Kidney (tissue), 14 donors: ENCODE measurements around the gene LCE1D. TPM values are rescaled to one million over a fixed set of nuclear protein-coding genes. Genes with fewer than 3 reads are reported as not detected.

Source experiments
- DNase-seq, 5 donors: peaks; one replicate each; pipeline ENCODE4 v3.0.0-alpha.2; 2013 to 2020
- FAIRE-seq: peaks from 2 replicates; lab custom pipeline; 2012; peaks lifted over from hg19 to GRCh38; lab: Jason Lieb, UNC
- H3K27ac ChIP-seq, 2 donors: one replicate each; pipeline ENCODE4 v1.7.0; 2013; ENCODE audit warnings: low read depth in 2 of 2, low read length in 2 of 2, inconsistent platforms in 1 of 2
- H3K27me3 ChIP-seq: one replicate; pipeline ENCODE4 v1.7.1; 2013; ENCODE audit warnings: low read length, inconsistent platforms; ENCODE audit not compliant: control insufficient read depth, insufficient read depth
- H3K36me3 ChIP-seq, 3 donors: one replicate each; pipeline versions ENCODE4 v1.7.0 to v1.7.1; 2013; ENCODE audit warnings: low read length in 3 of 3, control low read depth in 1 of 3, inconsistent platforms in 1 of 3; ENCODE audit not compliant: insufficient read depth in 3 of 3, control insufficient read depth in 2 of 3
- H3K4me1 ChIP-seq, 3 donors: one replicate each; pipeline versions ENCODE4 v1.7.0 to v1.7.1; 2013; ENCODE audit warnings: low read length in 3 of 3, inconsistent platforms in 1 of 3, low read depth in 1 of 3; ENCODE audit not compliant: control insufficient read depth in 2 of 3, insufficient read depth in 2 of 3
- H3K4me3 ChIP-seq, 3 donors: one replicate each; pipeline versions ENCODE4 v1.7.0 to v1.8.1; 2013; ENCODE audit warnings: low read length in 3 of 3, control low read depth in 1 of 3, inconsistent platforms in 1 of 3
- H3K9ac ChIP-seq, 3 donors: one replicate each; pipeline versions ENCODE4 v1.7.0 to v1.7.1; 2013; ENCODE audit warnings: low read length in 3 of 3, control low read depth in 1 of 3, inconsistent platforms in 1 of 3
- H3K9me3 ChIP-seq, 3 donors: one replicate each; pipeline versions ENCODE4 v1.7.0 to v1.7.1; 2013; ENCODE audit warnings: low read length in 3 of 3, control low read depth in 1 of 3, inconsistent platforms in 1 of 3; ENCODE audit not compliant: control insufficient read depth in 2 of 3, insufficient read depth in 1 of 3
- CTCF ChIP-seq: IDR thresholded peaks from 3 replicates; pipeline ENCODE4 v1.5.1; 2012; ENCODE audit warnings: mild to moderate bottlenecking, moderate library complexity, borderline replicate concordance; ENCODE audit not compliant: insufficient read depth; ENCODE audit errors: extremely low read depth
- intact Hi-C: fragments of 100-400 bp; cut with DNase I; formaldehyde crosslinking; loops from one replicate; pipeline ENCODE4 v1.11.1; 2022
- polyA plus RNA-seq: library from polyadenylated mRNA; stranded (reverse); fragments of 350-450 nt; fragmentation: Illumina TruSeq; extraction: RNeasy Lipid Tissue Mini Kit (QIAGEN cat#74804); gene quantifications from one replicate; pipeline ENCODE4 v1.2.3, GENCODE V29; 2014; ENCODE audit warnings: low read depth, low replicate concordance; ENCODE audit not compliant: insufficient read depth
- total RNA-seq: library from RNA; stranded (reverse); fragmentation: NEBNext Ultra II Directional; extraction: Animal tissue kit (Norgen Biotek cat#: 25700); gene quantifications from one replicate; pipeline ENCODE4 v1.2.1, GENCODE V29; 2021
- donor health status: control.
- donor health status: control.
- donor health status: control.
- donor health status: control.
- donor health status: control.
- donor health status: DM: yes; HTN: yes; CAD: no.
- donor health status: Normal renal cell carcinoma (clear cell type).

LCE1D gene
- total and polyA plus RNA-seq, 2 donors from 2014 or later, result not detected

GRCh38 chr1:152795686-152796085 lies 835 bp upstream of the LCE1D start:
- DNase-seq, result no peak
- Histone ChIP-seq H3K27ac (no peak overlapping the region), H3K9ac (no peak overlapping the region), H3K9me3 (no peaks in the 10 kb centered on the region), H3K36me3 (no peaks in the 10 kb centered on the region), H3K4me1 (no peaks in the 10 kb centered on the region), H3K27me3 (no peaks in the 10 kb centered on the region), H3K4me3 (no peak overlapping the region)
- no peak for FAIRE-seq
- intact Hi-C loops, result no loop called here
- no peak for TF ChIP-seq CTCF

GRCh38 chr1:152801333-152801732 lies 4.8 kb downstream of the LCE1D start:
- no peak overlapping the region for H3K9ac ChIP-seq
- TF ChIP-seq CTCF, result no peak
- H3K4me3 ChIP-seq, result no peak overlapping the region
- no peaks in the 10 kb centered on the region for H3K36me3 ChIP-seq
- intact Hi-C loops, result no loop called here
- peaks cover 0 to 5% (median 0%) of the 10 kb centered on the region in 3 donors for H3K4me1 ChIP-seq
- FAIRE-seq (no peak), DNase-seq (no peak)
- H3K27me3 ChIP-seq, result no peaks in the 10 kb centered on the region
- no peak overlapping the region for H3K27ac ChIP-seq
- H3K9me3 ChIP-seq, result no peaks in the 10 kb centered on the region

GRCh38 chr1:152806576-152806975 lies 10.1 kb downstream of the LCE1D start, which contains the start of gene LCE1C:
Gene LCE1C (minus strand): TSS chr1:152806651. CDS start chr1:152805478, 1,173 bp downstream.
- Histone ChIP-seq H3K27me3 (no peaks in the 10 kb centered on the region), H3K9ac (no peak within 1 kb of the TSS), H3K36me3 (no peaks in the 10 kb centered on the region), H3K9me3 (no peaks in the 10 kb centered on the region), H3K27ac (no peak within 1 kb of the TSS), H3K4me3 (no peak within 1 kb of the TSS), H3K4me1 (peaks cover 0 to 1% (median 0%) of the 10 kb centered on the region in 3 donors)
- TF ChIP-seq CTCF, result no peak
- DNase-seq (no peak), FAIRE-seq (no peak)
- intact Hi-C loops, result no loop called here

DNA sequence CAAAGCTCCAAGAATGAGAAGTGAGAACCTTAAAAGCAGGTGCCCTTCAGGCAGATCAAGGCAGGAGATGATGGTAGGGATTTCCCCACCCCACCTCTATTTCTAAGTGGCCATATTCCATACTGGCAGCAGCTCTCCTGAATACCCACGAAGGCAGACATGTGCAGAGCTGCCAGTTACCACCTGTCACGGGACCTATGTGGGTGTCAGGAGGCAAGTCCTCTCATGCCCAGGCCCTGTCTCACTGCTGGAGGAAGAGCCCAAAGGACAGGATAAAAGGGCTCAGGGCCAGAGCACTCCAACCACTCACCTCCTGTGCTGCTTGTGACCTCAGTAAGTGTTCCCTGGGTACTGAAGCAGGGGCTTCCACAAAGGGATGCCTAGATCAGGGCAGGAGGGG lies 14.5 kb downstream of the LCE1D start:
- Histone ChIP-seq H3K36me3 (no peaks in the 10 kb centered on the region), H3K4me1 (no peaks in the 10 kb centered on the region), H3K9me3 (no peaks in the 10 kb centered on the region), H3K27me3 (no peaks in the 10 kb centered on the region), H3K4me3 (no peak overlapping the region), H3K27ac (no peak overlapping the region), H3K9ac (no peak overlapping the region)
- DNase-seq (no peak), FAIRE-seq (no peak)
- no peak for TF ChIP-seq CTCF
- intact Hi-C loops, result no loop called here
